ENCODE data around the gene DERL2.

DNA sequence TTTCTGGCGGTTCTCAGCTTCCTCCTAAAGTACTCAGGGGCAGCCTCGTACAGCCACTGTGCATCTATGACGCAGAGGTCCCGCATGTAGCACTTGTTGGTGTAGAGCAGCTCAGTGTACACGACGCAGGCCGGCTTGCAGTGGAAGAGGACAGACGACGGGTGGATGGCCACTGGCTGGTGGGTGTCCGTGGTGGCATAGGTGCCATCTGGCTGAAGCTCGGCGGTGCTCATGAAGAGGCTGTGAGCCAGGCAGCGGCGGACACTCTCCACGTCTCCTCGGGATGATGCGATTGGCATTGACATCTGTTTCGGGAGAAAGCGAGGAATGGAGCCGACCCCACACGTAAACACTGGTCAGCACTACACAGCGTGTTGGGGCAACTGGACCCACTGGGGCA, 41.8 kb downstream of the DERL2 start:
- TF ChIP-seq, protein P1, sequence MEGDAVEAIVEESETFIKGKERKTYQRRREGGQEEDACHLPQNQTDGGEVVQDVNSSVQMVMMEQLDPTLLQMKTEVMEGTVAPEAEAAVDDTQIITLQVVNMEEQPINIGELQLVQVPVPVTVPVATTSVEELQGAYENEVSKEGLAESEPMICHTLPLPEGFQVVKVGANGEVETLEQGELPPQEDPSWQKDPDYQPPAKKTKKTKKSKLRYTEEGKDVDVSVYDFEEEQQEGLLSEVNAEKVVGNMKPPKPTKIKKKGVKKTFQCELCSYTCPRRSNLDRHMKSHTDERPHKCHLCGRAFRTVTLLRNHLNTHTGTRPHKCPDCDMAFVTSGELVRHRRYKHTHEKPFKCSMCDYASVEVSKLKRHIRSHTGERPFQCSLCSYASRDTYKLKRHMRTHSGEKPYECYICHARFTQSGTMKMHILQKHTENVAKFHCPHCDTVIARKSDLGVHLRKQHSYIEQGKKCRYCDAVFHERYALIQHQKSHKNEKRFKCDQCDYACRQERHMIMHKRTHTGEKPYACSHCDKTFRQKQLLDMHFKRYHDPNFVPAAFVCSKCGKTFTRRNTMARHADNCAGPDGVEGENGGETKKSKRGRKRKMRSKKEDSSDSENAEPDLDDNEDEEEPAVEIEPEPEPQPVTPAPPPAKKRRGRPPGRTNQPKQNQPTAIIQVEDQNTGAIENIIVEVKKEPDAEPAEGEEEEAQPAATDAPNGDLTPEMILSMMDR (IDR thresholded peaks at IDR 0.05), result no peak
- no peak for TF ChIP-seq POLR2A (IDR thresholded peaks at IDR 0.05)
